ENCODE measurements around the gene FAF1. TPM values are rescaled to one million over a fixed set of nuclear protein-coding genes. Genes with fewer than 3 reads are reported as not detected.

FAF1 gene
- total RNA-seq, 1 experiment from 2014 or later, result 73.2 TPM

DNA sequence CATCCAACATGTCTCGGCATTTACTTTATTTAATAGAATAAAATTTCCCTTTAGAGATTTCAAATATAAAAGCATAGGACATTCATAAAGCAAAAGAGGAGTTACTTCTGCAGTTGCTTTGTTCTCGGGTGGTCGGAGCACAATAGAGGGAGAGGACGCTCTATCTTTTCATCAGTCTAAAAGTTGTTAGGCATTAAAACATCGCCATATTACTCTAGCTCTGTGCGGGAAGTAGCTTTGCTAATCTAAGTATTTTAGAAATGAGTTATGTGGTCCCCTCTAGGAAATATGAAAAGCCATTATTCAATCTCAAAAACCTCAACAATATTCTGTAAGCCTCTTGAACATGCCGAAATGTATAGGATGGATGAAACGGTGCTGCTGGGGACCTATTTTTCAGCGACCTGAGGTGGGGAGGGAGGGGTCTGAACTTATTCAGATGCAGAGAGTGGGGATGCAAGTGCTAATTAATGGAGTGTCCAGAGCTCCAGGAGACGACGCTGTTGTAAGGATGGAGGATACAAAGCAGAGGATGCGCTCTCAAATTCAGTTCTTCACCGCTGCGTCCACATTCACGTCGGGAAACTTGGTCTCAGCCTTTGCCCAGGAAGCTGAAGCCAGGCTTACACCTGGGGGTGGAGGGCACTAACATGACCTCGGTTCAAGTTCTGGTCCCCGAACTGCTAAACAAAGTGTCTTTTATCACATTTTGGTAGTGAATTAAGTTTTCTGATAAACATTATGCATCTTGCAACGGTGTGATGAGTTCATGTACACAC, 16.2 kb upstream of the FAF1 start:
- ATAC-seq (no peak), DNase-seq (ENCODE audit: low read depth, low spot score) (no peak)
- peaks cover 6 to 17% of the 10 kb centered on the region in 2 experiments; a peak in 3 of 4 replicates for H3K4me1 ChIP-seq (ENCODE audit: control insufficient read depth in 1 of 2, insufficient read depth in 2 of 2, low read length in 2 of 2)
- H3K4me3 ChIP-seq (replicated peaks in 1 of 2; ENCODE audit: low read depth in 1 of 2, low read length in 2 of 2), result no peak overlapping the region
- H3K27ac ChIP-seq (ENCODE audit: low read depth, low read length), result no peak overlapping the region
- POLR2A ChIA-PET, result no interaction called here
- CTCF ChIA-PET, result interaction anchor here (1.0 kb wide), 1 partner anchor 47 kb away, joined by 3 read pairs; no protein-coding TSS in a partner anchor
- BruUV-seq (replicated peaks), result no TSS peak
- RAD21 ChIA-PET (ENCODE audit: low non-redundant PET in 1 of 2, low total read pairs in 2 of 2, uncharacterized antibody in 2 of 2, unreplicated experiment in 2 of 2), result no interaction called here
- H3K9me2 ChIP-seq (ENCODE audit: insufficient read depth), result no peaks in the 10 kb centered on the region; the same call in 1 of the 2 replicates
- TF ChIP-seq YY1 (IDR thresholded peaks at IDR 0.05; ENCODE audit: extremely low read depth, insufficient replicate concordance, low read depth, low read length), result no peak
- no peak for TF ChIP-seq ZFX (IDR thresholded peaks at IDR 0.05)
- TF ChIP-seq POLR2AphosphoS5 (IDR thresholded peaks at IDR 0.05; ENCODE audit: low read depth, low read length), result no peak
- no peak for TF ChIP-seq SP1 (IDR thresholded peaks at IDR 0.05; ENCODE audit: low read depth)
- TF ChIP-seq SRF (IDR thresholded peaks at IDR 0.05; ENCODE audit: low read depth), result no peak
- no peak for TF ChIP-seq POLR2A (IDR thresholded peaks at IDR 0.05; ENCODE audit: borderline replicate concordance, extremely low read depth, insufficient read depth, insufficient read length)
- TF ChIP-seq CBX3 (IDR thresholded peaks at IDR 0.05; ENCODE audit: low read depth), result no peak
- TF ChIP-seq, protein P1, sequence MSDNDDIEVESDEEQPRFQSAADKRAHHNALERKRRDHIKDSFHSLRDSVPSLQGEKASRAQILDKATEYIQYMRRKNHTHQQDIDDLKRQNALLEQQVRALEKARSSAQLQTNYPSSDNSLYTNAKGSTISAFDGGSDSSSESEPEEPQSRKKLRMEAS (IDR thresholded peaks at IDR 0.05), result no peak
- no peak for TF ChIP-seq EGR1 (IDR thresholded peaks at IDR 0.05; ENCODE audit: low read depth)
- TF ChIP-seq EZH2phosphoT487 (IDR thresholded peaks at IDR 0.05; ENCODE audit: borderline replicate concordance), result no peak
- TF ChIP-seq ELF1 (IDR thresholded peaks at IDR 0.05; ENCODE audit: borderline replicate concordance, low read depth), result no peak
- TF ChIP-seq CEBPB (IDR thresholded peaks at IDR 0.05; ENCODE audit: low read depth), result no peak
- no peak for TF ChIP-seq EZH2 (IDR thresholded peaks at IDR 0.05)
- no peak for TF ChIP-seq ZNF274 (IDR thresholded peaks at IDR 0.05; ENCODE audit: low read depth, low read length)
- TF ChIP-seq, protein P2, sequence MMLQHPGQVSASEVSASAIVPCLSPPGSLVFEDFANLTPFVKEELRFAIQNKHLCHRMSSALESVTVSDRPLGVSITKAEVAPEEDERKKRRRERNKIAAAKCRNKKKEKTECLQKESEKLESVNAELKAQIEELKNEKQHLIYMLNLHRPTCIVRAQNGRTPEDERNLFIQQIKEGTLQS (IDR thresholded peaks at IDR 0.05), result no peak
- TF ChIP-seq RAD21 (IDR thresholded peaks at IDR 0.05; ENCODE audit: low read depth), result no peak
- TF ChIP-seq, protein P3, sequence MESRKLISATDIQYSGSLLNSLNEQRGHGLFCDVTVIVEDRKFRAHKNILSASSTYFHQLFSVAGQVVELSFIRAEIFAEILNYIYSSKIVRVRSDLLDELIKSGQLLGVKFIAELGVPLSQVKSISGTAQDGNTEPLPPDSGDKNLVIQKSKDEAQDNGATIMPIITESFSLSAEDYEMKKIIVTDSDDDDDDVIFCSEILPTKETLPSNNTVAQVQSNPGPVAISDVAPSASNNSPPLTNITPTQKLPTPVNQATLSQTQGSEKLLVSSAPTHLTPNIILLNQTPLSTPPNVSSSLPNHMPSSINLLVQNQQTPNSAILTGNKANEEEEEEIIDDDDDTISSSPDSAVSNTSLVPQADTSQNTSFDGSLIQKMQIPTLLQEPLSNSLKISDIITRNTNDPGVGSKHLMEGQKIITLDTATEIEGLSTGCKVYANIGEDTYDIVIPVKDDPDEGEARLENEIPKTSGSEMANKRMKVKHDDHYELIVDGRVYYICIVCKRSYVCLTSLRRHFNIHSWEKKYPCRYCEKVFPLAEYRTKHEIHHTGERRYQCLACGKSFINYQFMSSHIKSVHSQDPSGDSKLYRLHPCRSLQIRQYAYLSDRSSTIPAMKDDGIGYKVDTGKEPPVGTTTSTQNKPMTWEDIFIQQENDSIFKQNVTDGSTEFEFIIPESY (IDR thresholded peaks at IDR 0.05; ENCODE audit: extremely low read depth, insufficient replicate concordance, low read length), result no peak
- no peak for TF ChIP-seq TCF7L2 (IDR thresholded peaks at IDR 0.05; ENCODE audit: borderline replicate concordance, extremely low read depth, insufficient read depth, insufficient read length)
- H2AFZ ChIP-seq (ENCODE audit: low read depth, low read length, poor library complexity, severe bottlenecking), result no peak overlapping the region
- H3K79me2 ChIP-seq (ENCODE audit: insufficient read depth, low read length), result no peaks in the 10 kb centered on the region
- no peaks in the 10 kb centered on the region for H3K36me3 ChIP-seq (ENCODE audit: control insufficient read depth in 1 of 2, insufficient read depth in 2 of 2, low read length in 2 of 2)
- H3K9ac ChIP-seq (ENCODE audit: low read length), result no peak overlapping the region
- no peak overlapping the region for H3K4me2 ChIP-seq (ENCODE audit: low read length)
- no peaks in the 10 kb centered on the region for H3K27me3 ChIP-seq (ENCODE audit: insufficient read depth, low read length)
- H3K9me3 ChIP-seq (ENCODE audit: control insufficient read depth in 1 of 2, insufficient read depth in 1 of 2, low read depth in 1 of 2, low read length in 2 of 2), result no peaks in the 10 kb centered on the region
- intact Hi-C loops (cut with micrococcal nuclease), result no loop called here
- no peaks in the 10 kb centered on the region for H4K20me1 ChIP-seq (ENCODE audit: insufficient read depth)
